HG02759 (cell line): Measurements from ENCODE around the gene CHAMP1.

Source experiments
- ATAC-seq: cut with Tn5 transposase; IDR thresholded peaks from one replicate; pipeline ENCODE4 v1.9.1; 2021; ENCODE audit warnings: mild to moderate bottlenecking, moderate library complexity; ENCODE audit not compliant: unreplicated experiment

The CHAMP1 gene

DNA sequence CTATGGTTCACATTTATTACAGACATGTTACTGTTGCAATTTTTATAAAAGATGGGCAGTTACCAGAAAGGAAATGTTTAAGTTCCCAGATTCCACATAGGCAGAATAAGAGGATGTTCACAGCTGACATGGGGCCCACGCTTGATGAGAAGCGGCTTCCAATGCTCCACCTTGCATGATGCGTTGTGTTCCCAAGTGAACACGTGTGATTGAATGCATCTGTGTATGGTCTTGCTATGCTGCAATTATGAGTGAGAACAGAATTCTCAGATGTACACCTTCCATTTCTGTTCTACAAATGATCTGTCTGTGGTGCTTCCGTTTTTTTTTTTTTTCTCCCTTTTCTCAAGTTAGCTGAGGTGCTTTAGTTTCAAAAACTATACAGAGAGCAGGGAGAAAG lies 17.4 kb upstream of the CHAMP1 start:
- ATAC-seq: no peak

DNA sequence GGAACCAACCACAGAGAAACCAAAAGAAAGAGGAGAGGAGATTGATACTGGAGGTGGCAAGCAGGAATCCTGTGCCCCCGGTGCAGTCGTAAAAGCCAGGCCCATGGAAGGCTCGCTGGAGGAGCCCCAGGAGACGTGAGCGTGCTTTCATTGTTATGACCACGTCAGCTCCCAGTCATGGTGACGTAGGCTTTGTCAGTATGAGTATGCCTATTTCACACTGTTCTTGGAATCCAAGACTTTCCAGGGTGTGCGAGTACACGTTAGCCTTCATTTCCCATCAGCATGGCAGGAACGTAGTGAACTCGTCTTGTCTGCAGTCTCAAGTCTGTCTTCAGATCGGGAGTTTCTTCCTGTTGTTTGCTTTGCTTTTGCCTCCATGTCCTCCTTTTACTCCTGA lies 15.4 kb upstream of the CHAMP1 start:
- ATAC-seq: no peak

DNA sequence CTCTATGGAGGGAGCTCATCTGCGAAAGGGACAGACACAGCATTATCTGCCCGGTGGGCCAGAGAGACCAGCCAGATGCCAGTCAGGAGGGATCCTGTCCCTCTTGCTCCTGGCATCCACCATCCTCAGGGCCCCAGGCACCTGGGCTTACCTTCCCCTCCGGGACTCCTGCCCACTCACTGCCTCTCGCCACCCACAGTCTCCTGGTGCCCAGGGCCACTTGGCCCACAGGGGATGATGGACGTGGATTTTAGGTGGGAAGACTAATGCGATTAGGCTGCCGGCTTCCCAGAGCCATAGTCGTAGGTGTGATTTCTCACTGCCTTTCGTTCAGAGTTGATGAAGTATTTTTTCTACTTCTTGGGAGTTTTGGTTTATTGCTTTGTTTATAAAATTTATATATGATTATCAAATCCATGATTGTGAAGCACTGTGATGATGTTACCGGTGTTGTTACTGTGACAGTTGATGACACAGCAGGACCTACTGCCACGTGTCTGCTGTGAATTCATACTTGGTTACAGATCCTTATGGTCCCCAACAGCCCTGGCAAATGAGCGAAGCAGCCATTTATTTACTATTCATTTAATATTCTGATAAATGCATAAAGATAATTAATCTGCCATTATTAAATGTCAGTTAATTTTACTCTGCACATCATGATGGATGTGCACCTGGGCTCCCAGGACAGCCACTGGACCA lies 14.5 kb upstream of the CHAMP1 start:
- ATAC-seq: no peak

DNA sequence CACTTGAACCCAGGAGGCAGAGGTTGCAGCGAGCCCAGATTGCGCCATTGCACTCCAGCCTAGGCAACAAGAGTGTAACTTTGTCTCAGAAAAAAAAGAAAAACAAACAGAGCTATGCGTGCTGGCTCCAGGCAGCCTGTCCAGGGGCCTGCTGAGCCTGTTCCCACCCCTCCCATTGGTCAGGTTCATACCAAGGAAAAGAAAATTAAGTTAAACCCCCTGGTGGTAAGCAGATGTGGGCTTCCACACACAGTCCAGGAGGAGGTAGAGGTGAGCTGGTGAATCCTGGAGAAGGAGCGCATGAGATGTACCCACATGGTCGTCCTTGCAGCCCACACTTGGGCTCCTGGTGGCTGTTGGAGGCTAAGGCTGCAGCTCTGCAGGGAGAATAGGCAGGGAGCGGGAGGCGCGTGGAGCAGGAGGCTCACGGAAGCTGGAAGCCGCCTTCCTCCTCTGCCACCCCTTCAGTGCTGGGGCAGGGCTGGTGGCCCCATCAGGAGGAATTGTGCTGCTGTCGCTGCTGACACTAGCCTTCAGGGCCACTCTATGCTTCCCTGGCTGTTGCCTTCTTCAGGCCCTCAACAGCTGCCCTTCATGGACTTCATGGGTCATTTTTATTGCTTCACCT lies 10.5 kb upstream of the CHAMP1 start:
- no peak for ATAC-seq

DNA sequence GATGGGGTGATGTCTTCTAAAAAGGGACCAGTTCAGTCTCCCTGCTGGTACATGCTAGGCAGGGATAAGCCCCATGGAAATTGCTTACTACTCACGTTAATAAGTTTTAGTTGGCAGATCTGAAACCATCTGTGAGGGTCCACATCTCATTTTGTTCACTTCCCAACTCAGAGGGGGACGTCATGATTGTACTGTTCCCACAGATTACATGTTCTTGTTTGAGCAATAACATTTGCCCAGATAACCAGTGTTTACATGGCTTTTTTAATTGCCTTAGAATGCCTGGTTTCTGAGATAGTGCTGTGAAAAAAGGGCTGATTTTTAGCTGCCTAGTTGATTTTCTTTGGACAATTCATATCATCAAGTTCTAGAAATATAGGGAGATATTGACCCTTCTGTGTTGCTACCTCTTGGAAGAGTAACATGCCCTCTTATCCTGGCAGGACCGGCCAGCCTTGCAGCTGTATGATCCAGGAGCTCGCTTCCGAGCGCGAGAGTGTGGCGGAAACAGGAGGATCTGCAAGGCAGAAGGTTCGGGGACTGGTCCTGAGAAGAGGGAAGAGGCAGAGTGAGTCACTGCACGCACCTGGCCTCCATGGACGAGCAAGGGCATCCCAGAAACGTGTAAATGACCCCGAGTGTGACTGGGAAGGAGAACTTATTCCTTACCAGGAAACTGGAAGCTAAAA lies 9.8 kb upstream of the CHAMP1 start:
- ATAC-seq: no peak

DNA sequence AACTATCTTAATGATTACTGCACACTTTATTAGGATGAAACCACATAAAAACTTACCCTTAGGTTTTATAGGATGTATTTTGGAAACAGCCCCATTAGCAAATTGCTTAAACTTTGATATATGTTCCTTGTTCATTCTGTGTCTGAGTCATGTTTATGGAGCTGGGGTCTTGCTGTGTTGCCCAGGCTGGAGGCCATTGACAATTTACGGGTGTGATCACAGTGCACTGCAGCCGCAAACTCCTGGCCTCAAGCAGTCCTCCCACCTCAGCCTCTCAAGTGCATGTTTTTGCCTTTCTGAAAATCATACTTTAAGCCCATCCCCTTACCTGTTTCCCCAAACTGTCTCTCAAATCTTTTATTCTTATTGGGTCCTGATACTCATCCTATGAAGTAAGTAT lies 5.2 kb upstream of the CHAMP1 start:
- ATAC-seq: no peak

DNA sequence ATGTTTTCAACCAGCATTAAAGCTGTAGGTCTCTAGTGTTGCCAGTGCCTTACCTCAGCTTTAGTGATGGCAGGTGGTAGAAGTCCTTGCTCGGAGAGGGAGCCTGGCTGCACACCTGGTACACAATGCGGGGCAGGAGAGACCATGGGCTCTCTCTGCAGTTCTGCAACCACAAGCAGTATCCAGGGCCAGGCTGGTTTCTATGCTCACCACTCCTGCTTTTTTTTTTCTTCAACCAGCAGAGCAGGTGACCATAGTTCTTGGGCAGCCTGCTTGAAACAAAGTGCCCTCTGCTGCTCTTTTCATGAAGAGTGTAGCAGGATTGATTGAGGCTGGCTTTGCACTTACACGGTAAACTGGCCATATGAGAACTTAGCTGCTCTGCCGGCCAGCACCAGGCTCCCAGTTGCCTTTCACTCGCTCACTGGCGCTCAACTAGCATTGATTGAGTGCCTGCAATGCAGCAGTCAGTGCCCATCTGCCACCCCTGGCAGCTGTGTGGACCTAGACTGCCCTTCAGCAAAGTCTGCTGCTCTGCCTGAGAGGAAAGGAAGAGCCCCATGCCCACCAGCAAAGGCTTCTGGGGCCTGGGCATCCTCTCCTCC lies 4.4 kb upstream of the CHAMP1 start:
- no peak for ATAC-seq

DNA sequence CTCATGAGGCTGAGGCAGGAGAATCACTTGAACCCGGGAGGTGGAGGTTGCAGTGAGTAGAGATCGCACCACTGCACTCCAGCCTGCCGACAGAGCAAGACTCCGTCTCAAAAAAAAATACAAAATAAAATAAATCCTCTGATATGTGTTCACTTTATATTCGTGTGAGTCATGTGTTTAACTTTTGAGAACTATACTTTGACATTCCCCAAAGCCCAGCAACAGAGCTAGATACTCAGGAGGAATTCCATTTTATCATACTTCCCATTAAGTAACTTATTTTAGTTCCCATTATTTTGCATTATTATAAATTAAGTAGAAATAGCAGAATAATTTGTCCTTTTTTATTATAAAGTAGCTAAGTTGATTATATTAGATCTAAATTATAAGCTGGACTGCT lies 3.3 kb upstream of the CHAMP1 start:
- ATAC-seq: no peak

DNA sequence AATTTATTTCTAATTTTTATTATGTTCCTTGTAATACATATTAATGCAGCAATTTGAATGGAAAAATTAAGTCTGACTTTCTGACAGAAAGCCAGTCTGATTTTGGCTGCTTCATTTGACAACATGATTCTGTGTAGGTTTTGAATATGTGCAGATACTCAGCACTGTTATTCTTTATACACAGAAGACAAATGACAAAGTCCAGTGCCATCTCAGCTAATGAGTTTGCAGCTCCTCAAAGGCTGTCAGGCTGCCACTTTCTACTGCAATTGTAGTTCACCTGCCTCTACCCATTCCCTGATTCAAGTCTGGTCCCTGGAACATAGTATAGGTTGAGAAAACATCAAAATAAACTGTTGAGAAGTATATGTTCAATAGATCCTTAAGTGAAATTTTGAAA lies 2.9 kb upstream of the CHAMP1 start:
- no peak for ATAC-seq

DNA sequence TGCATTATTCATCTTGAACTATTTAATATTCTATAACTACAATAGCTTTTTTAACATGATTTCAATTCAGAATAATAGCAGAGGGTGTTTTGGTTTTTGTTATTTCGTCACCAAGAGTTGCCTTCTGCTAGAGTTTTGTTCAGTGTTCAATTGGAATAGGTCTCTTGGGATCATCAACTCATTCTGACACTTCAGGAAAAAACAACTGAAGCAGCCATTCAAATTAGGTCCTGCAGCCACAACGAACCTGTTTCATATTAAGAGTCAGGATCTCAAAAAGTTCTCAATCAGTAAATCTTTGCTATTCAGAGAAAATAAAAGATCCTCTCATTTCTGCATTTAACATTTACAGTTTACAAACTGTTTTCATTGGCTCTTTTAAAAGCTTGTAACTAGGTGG lies 2.4 kb upstream of the CHAMP1 start:
- no peak for ATAC-seq

DNA sequence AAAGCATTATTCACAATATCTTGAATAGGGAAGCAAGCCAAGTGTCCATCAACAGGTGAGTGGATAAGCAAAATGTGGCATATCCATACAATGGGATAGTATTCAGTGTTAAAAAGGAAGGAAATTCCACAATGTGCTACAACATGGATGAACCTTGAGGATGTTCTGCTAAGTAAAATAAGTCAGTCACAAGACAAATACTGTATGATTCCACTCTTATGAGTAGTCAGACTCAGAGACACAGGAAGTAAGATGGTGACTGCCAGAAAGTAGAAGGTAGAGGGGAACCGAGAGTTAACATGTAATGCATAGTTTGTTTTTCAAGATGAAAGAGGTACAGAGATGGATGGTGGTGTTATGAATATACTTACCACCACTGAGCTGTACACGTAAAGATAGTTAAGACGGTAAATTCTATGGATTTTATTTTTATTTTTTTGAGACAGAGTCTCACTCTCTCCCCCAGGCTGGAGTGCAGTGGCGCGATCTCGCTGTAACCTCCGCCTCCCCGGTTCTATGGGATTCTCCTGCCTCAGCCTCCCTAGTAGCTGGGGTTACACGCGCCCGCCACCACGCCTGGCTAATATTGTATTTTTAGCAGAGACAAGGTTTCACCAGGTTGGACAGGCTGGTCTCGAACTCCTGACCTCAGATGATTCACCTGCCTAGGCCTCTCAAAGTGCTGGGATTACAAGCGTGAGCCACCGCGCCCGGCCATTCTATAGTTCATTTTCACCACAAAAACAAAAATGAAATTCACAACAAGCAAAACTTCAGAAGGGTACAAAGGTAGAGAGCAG lies 1.0 kb upstream of the CHAMP1 start:
- ATAC-seq: no peak

DNA sequence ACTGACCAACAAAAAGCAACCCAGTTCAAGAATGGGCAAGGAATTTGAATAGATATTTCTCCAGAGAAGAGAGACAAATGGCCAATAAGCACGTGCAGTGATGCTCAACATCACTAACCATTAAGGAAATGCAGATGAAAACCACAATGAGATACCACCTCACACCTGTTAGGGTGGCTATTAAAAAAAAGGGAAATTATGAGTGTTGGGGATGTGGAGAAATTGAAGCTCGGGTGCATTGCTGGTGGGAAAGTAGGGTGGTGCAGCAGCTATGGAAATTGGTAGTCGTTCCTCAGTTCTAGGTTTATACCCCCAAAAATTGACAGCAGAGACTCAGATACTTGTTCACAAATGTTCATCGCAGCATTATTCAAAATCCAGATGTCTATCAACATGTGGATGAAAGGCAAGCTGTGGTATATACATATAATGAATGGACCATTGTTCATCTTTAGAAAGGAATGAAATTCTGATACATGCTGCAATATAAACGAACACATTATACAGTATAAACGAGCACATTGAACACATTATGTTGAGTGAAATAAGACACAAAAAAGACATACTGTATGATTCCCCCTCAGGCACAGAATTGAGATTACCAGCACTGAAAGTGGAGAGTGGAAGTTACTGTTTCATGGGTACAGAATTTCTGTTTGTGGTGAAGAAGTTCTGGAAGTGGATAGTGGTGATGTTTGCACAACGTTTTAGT lies 927 bp downstream of the CHAMP1 start:
- no peak for ATAC-seq

DNA sequence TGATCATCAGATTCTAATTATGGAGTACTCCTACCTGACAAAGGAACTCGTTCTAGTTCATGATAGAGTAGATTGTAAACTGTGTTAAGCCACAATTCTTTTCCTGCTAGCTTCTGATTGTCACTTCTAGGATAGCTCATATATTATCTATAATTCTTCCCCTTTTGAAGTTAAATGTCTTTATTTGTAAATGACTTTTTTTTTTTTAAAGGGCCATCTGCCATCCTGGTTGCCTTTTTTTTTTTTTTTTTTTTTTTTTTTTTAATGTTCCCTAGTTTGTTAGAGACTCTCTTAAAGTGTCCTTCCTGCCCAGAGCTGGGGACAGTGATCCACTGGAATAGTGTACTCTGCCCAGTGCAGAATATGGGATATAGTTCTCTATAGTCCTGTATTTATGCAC lies 4.3 kb downstream of the CHAMP1 start:
- ATAC-seq: no peak

DNA sequence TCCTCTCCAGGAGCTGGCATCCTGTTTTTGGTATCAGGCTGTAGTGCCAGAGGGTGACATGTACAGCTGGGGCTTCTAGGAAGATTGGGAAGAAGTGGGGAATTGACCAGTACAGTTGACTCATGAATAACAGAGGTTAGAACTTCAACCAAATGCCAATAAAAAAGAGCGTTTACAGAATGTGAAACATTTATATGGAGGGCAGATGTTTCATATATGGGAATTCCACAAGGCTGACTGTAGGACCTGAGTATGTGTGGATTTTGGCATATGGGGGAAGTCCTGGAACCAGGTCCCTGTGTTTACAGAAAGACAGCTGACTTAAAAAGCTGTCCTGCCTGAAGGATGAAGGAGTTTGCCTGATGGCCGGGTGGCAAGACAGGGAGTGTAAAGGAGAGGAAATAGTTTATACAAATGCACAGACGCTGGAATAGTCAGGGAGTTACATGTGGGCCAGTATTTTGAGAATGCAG lies 5.2 kb downstream of the CHAMP1 start:
- ATAC-seq: no peak

DNA sequence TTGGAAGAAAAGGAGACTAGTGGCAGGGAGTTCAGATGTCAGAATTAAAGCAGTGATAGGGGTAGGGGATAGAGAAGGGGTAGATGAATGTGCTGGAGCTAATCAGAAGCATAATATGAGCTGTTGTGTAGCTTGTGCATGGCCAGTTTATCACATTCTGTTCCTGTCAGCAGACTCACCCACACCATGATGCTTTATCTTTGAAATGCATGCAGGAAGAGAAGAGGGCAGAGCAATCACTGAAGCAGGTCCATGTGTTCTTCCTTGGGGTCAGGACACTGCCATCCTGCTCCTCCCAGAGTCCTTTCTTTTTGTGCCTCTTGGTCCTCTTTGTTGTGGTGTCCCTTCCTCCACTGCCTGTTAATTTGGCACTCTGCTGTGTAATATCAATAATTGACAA lies 5.8 kb downstream of the CHAMP1 start:
- no peak for ATAC-seq

DNA sequence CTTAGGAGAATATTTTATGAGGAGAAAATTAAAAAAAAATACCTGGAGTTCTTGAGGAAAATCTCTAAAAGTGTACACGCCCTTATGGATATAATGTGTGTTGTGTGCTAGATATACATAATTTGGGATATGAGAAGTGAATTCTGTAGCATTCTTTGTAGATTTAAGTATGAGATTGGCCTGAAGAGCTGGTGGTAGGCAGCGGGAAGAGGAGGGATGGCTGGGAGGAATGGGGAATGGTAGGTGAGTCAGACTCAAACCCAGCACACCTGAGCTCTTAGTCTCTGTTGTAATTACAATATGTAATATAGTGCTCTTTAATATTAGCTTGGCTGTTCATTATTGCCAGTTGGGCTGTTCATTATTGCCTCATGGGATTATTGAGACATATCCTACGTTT lies 7.0 kb downstream of the CHAMP1 start:
- ATAC-seq: no peak

DNA sequence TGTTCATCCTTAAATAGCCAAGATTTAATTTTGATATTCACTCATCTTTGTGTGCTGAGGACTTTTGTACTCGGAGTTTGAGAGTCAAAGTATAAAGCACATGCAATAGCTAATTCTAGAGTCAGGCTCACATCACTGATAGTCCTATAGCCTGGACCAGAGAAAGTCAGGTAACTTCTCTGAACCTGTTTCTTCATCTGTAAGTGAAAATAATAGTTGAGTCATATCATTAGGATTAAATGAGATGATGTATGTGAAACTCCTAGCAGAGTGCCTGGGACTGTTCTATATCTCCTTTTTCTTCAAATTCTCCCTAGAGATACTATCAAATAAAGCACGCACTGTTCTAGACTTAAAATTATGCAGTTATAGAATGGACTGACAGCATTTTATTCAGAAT lies 9.0 kb downstream of the CHAMP1 start:
- ATAC-seq: no peak

DNA sequence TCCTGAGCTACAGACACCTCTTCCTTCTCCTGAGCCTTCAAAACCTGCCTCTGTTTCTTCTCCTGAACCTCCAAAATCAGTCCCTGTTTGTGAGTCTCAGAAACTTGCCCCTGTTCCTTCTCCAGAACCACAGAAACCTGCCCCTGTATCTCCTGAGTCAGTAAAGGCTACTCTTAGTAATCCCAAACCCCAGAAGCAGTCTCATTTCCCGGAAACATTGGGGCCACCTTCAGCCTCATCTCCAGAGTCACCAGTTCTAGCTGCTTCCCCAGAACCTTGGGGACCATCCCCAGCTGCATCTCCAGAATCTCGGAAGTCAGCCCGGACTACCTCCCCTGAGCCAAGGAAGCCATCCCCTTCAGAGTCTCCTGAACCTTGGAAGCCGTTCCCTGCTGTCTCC lies 10.0 kb downstream of the CHAMP1 start:
- ATAC-seq: no peak

DNA sequence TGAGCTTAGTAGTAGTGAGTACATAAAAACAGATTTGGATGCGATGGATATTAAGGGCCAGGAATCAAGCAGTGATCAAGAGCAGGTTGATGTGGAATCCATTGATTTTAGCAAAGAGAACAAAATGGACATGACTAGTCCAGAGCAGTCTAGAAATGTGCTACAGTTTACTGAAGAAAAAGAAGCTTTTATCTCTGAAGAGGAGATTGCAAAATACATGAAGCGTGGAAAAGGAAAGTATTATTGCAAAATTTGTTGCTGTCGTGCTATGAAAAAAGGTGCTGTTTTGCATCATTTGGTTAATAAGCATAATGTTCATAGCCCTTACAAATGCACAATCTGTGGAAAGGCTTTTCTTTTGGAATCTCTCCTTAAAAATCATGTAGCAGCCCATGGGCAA lies 11.4 kb downstream of the CHAMP1 start:
- no peak for ATAC-seq

DNA sequence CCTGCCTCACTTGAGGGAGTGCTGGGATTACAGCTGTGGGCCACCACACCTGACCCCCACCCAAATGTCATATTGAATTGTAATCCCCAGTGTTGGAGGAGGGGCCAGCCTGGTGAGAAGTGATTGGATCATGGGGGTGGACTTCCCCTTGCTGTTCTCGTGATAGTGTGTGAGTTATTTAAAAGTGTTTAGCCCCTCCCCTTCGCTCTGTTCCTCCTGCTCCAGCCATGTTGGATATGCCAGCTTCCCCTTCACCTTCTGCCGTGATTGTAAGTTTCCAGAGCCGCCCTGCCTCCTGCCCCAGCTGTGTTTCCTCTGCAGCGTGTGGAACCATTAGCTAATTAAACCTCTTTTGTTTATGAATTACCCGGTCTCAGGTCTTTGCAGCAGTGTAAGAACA lies 13.7 kb downstream of the CHAMP1 start:
- no peak for ATAC-seq
